Spleen (tissue), 11 donors: ENCODE data around the gene UCHL1. TPM values are rescaled to one million over a fixed set of nuclear protein-coding genes. Genes with fewer than 3 reads are reported as not detected.

Experiments used
- DNase-seq: peaks from one replicate; pipeline ENCODE4 v3.0.0-alpha.2; 2020
- H3K27ac ChIP-seq, 8 donors: fragments of 200-600 bp; sonication (generic) in 7 of 8; 1 replicate in 4 of 8; 2 replicates in 4 of 8; pipeline versions ENCODE4 v1.5.0 to v1.8.0; 2016 to 2021; ENCODE audit warnings: inconsistent platforms in 4 of 8, mild to moderate bottlenecking in 4 of 8, moderate library complexity in 1 of 8
- H3K27me3 ChIP-seq, 7 donors: fragments of 200-600 bp; sonication (generic) in 6 of 7; replicated peaks in 1 of 7; 1 replicate in 4 of 7; 2 replicates in 3 of 7; pipeline versions ENCODE4 v1.5.0 to v1.8.0; 2016 to 2021; ENCODE audit warnings: inconsistent platforms in 3 of 7, mild to moderate bottlenecking in 1 of 7
- H3K36me3 ChIP-seq, 6 donors: fragments of 200-600 bp; sonication (generic) in 5 of 6; 1 replicate in 4 of 6; 2 replicates in 2 of 6; pipeline versions ENCODE4 v1.5.0 to v1.8.0; 2016 to 2021; ENCODE audit warnings: inconsistent platforms in 2 of 6
- H3K4me1 ChIP-seq, 6 donors: fragments of 200-600 bp; sonication (generic) in 5 of 6; 1 replicate in 3 of 6; 2 replicates in 3 of 6; pipeline versions ENCODE4 v1.5.0 to v1.8.0; 2016 to 2021; ENCODE audit warnings: inconsistent platforms in 3 of 6
- H3K4me3 ChIP-seq, 8 donors: fragments of 200-600 bp; sonication (generic) in 7 of 8; 1 replicate in 4 of 8; 2 replicates in 4 of 8; pipeline versions ENCODE4 v1.5.0 to v1.8.0; 2016 to 2021; ENCODE audit warnings: inconsistent platforms in 4 of 8, mild to moderate bottlenecking in 4 of 8, moderate library complexity in 2 of 8
- H3K9me3 ChIP-seq, 8 donors: fragments of 200-600 bp; sonication (generic) in 7 of 8; 1 replicate in 4 of 8; 2 replicates in 4 of 8; pipeline versions ENCODE4 v1.5.0 to v1.8.0; 2016 to 2021; ENCODE audit warnings: inconsistent platforms in 4 of 8
- POLR2A ChIP-seq, 3 donors: fragments of 450-650 bp; IDR thresholded peaks; one replicate each; pipeline ENCODE4 v1.5.1; 2017; ENCODE audit warnings: antibody characterized with exemption in 3 of 3, mild to moderate bottlenecking in 1 of 3
- POLR2AphosphoS5 ChIP-seq, 3 donors: sonication (generic); formaldehyde crosslinking; IDR thresholded peaks; one replicate each; pipeline ENCODE4 v1.5.1; 2017; ENCODE audit warnings: antibody characterized with exemption in 3 of 3
- WGBS, 5 donors: extraction: QIAGEN DNeasy Blood & Tissue Kit in 3 of 5; methylation state at CpG; one replicate each; pipeline versions ENCODE4 v1.1.5 to v1.1.7; 2013 to 2018; 5-methylcytosine and 5-hydroxymethylcytosine counted together
- intact Hi-C: fragments of 100-400 bp; cut with DNase I; formaldehyde crosslinking; loops from one replicate; pipeline ENCODE4 v1.15.0; 2023; ENCODE audit warnings: low total_unique reads
- polyA plus RNA-seq, 3 donors: library from polyadenylated mRNA; stranded (reverse); fragments of 200-250 nt; gene quantifications; one replicate each; pipeline ENCODE4 v1.2.1, GENCODE V29; 2013
- total RNA-seq, 7 donors: library from RNA; depleted of rRNA in 3 of 7; stranded (reverse); fragments of >200 nt in 3 of 7; fragmentation: NEBNext Ultra II Directional in 4 of 7; extraction: Animal tissue kit (Norgen Biotek cat#: 25700) in 4 of 7; gene quantifications; one replicate each; pipeline versions ENCODE4 v1.1.0 to v1.2.1, GENCODE V29; 2016 to 2021
- TF ChIP-seq, protein P1 (sequence below), 11 experiments: fragments of 200-600 bp in 7 of 11; fragments of 450-650 bp in 4 of 11; sonication (generic) in 4 of 11; IDR thresholded peaks in 8 of 11; conservative IDR thresholded peaks in 3 of 11; 1 replicate in 7 of 11; 2 replicates in 4 of 11; pipeline versions ENCODE4 v1.4.0 to v1.8.0; 2016 to 2021; ENCODE audit warnings: antibody characterized with exemption in 11 of 11, inconsistent platforms in 4 of 11, mild to moderate bottlenecking in 1 of 11
- donor health status: healthy with polysubstance abuse.
- donor health status: DM: no; HTN: no; CAD: no; lungs with moderate emphysema.
- donor health status: DM: no; HTN: no; CAD: no.
- donor health status: Bipolar disorder and iron deficiency.
- donor health status: healthy.
- donor health status: DM: no; HTN: no; CAD: no.
- donor health status: DM: yes; HTN: yes; CAD: no.

The UCHL1 gene
- total and polyA plus RNA-seq, 10 donors, result 1.6 to 11.2 (median 3.5) TPM

DNA sequence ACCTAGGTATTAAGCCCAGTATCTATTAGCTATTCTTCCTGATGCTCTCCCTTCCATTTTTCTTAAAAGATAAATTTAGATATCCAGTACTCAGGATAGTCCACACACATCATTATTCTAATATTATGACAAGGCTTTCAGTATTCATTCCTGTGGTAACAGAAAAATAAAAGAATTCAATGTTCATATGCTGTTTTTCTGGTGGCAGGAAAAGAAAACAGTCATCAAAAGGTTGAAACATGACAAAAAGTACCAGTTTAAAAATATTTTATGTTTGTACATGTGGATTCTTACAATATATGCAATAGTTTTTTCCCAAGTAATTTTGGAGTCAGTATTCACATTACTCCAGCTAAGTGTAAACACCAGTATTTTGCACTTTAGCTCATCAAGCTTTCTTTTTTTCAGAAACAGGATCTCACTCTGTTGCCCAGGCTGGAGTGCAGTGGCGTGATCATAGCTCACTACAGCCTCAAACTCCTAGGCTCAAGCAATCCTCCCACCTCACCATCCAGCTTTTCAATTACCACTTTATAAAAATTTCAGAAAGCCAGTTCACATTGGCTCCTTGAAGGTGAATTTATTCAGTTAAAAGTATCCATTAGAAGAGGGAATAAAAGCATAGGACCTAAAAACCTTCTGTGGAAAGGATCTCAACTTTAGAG lies 44.6 kb upstream of the UCHL1 start:
- H3K27me3 ChIP-seq, result peaks cover 0 to 82% (median 33%) of the 10 kb centered on the region in 7 donors
- H3K27ac ChIP-seq, result peak overlapping the region in 2 of 8 donors; percentile 37 to 90
- TF ChIP-seq POLR2A (IDR thresholded peaks at IDR 0.05) (no peak), POLR2AphosphoS5 (IDR thresholded peaks at IDR 0.05) (no peak)
- TF ChIP-seq, protein P1, sequence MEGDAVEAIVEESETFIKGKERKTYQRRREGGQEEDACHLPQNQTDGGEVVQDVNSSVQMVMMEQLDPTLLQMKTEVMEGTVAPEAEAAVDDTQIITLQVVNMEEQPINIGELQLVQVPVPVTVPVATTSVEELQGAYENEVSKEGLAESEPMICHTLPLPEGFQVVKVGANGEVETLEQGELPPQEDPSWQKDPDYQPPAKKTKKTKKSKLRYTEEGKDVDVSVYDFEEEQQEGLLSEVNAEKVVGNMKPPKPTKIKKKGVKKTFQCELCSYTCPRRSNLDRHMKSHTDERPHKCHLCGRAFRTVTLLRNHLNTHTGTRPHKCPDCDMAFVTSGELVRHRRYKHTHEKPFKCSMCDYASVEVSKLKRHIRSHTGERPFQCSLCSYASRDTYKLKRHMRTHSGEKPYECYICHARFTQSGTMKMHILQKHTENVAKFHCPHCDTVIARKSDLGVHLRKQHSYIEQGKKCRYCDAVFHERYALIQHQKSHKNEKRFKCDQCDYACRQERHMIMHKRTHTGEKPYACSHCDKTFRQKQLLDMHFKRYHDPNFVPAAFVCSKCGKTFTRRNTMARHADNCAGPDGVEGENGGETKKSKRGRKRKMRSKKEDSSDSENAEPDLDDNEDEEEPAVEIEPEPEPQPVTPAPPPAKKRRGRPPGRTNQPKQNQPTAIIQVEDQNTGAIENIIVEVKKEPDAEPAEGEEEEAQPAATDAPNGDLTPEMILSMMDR (IDR thresholded peaks at IDR 0.05 in 8 of 11, conservative IDR thresholded peaks at IDR 0.05 in 3 of 11), result no peak
- intact Hi-C loops, result loop anchor here (5.0 to 10.0 kb wide), 2 partner anchors 237 to 280 kb away; no protein-coding TSS in a partner anchor
- H3K9me3 ChIP-seq, result no peaks in the 10 kb centered on the region
- H3K4me3 ChIP-seq, result peak overlapping the region in 5 of 8 donors; percentile 65 to 92 (median 77)
- H3K4me1 ChIP-seq, result peaks cover 7 to 61% (median 38%) of the 10 kb centered on the region in 6 donors
- H3K36me3 ChIP-seq, result no peaks in the 10 kb centered on the region
- 79 to 90% (median 84%) methylated on average over 1 of the region's 1 CpG for WGBS, 5 donors
- DNase-seq, result no peak

DNA sequence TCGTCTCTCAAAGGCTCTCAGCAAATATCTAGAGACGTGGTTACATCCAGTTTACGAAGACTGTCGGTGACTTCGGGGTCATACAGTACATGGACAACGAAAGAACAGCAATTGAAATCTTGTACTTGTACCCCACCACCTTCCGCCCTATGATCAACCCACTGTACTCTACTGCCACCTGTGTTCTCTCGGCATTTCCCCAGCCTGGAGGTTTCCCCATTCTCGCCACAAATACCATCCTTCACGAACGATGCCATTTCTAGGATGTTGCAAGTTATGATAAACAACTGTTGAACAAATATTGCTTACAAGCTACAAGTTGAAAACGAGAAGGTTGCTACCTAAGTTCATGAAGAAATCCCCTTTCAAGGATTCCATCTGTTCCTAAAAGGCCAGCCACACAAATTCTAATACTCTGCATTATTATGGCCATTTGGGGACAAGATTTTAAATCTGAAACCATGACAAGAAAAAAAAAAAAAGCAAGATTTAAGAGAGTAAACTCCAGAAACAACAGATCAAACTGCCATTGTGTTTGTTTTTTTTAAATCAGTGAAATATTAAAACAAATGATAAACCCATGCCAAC lies 44.0 kb upstream of the UCHL1 start:
- peak overlapping the region in 3 of 8 donors; percentile 37 to 91 (median 90) for H3K27ac ChIP-seq
- no peak for DNase-seq
- intact Hi-C loops, result loop anchor here (5.0 to 10.0 kb wide), 2 partner anchors 238 to 280 kb away; no protein-coding TSS in a partner anchor
- no peaks in the 10 kb centered on the region for H3K36me3 ChIP-seq
- H3K4me1 ChIP-seq, result peaks cover 7 to 59% (median 39%) of the 10 kb centered on the region in 6 donors
- no peaks in the 10 kb centered on the region for H3K9me3 ChIP-seq
- H3K4me3 ChIP-seq, result peak overlapping the region in 7 of 8 donors; percentile 2 to 92 (median 76)
- 10 to 25% (median 17%) methylated on average over 12 of the region's 12 CpGs for WGBS, 5 donors
- peak in 1 of 3 donors; percentile 34 for TF ChIP-seq POLR2AphosphoS5 (IDR thresholded peaks at IDR 0.05)
- no peak for TF ChIP-seq POLR2A (IDR thresholded peaks at IDR 0.05)
- TF ChIP-seq, protein P1 (IDR thresholded peaks at IDR 0.05 in 8 of 11, conservative IDR thresholded peaks at IDR 0.05 in 3 of 11), result peak in 9 of 11 experiments; percentile 21 to 60 (median 46)
- H3K27me3 ChIP-seq, result peaks cover 0 to 83% (median 33%) of the 10 kb centered on the region in 7 donors

DNA sequence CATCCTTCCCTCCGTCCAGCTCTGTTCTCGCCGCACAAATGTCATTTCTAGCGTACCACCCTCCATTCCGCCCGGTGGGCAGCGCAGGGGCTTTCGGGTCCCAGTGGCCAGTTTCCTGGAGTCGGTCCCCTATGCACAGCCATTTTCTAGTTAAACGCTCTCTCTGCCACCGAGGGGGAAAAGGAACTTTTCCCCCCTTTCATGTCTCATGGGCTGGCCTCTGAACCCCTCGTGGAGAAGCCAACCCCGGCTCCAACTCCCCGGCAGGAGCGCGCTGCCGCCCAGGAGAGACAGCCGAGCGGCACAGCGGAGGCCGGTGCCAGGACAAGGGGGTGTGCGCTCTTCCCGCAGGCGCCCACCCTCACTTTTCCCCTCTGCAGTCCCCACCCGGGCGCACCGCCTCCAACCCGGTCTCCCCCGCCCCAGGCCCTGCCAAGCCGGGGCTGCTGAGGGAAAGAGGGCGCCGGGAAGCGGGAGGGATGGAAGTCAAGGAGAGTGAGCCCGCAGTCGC lies 43.0 kb upstream of the UCHL1 start:
- Histone ChIP-seq H3K36me3 (no peaks in the 10 kb centered on the region), H3K9me3 (no peaks in the 10 kb centered on the region), H3K4me1 (peaks cover 7 to 59% (median 37%) of the 10 kb centered on the region in 6 donors), H3K4me3 (peak overlapping the region; percentile 56 to 92 (median 72)), H3K27ac (peak overlapping the region; percentile 68 to 91 (median 81)), H3K27me3 (peaks cover 0 to 84% (median 33%) of the 10 kb centered on the region in 7 donors)
- TF ChIP-seq, protein P1 (IDR thresholded peaks at IDR 0.05 in 8 of 11, conservative IDR thresholded peaks at IDR 0.05 in 3 of 11), result no peak
- TF ChIP-seq POLR2A (IDR thresholded peaks at IDR 0.05) (no peak), POLR2AphosphoS5 (IDR thresholded peaks at IDR 0.05) (no peak)
- WGBS, 5 donors, result 0 to 2% (median 1%) methylated on average over 29 to 35 of the region's 35 CpGs
- peak; percentile 75 for DNase-seq
- intact Hi-C loops, result loop anchor here (5.0 to 10.0 kb wide), 2 partner anchors 239 to 281 kb away; no protein-coding TSS in a partner anchor
